CD4-positive, alpha-beta T cell (primary cell): Measurements from ENCODE around the gene GFER. TPM values are rescaled to one million over a fixed set of nuclear protein-coding genes. Genes with fewer than 3 reads are reported as not detected.

ENCODE experiments used
- ATAC-seq: fragments of 200-7000 bp; cut with Tn5 transposase; one replicate; pipeline ENCODE4 v1.10.0; 2022; ENCODE audit warnings: mild to moderate bottlenecking; ENCODE audit not compliant: poor library complexity
- CTCF ChIA-PET: fragments of 350-600 bp; sonication (Branson Sonifier 250); formaldehyde crosslinking; loops from one replicate; lab custom pipeline; 2021; ENCODE audit warnings: antibody characterized with exemption, inconsistent platforms; lab: Charles Lee
- POLR2A ChIA-PET: fragments of 350-600 bp; sonication (Branson Sonifier 250); formaldehyde crosslinking; loops from one replicate; lab custom pipeline; 2021; ENCODE audit warnings: antibody characterized with exemption, inconsistent platforms; lab: Charles Lee
- DNase-seq, 14 experiments: peaks; one replicate each; pipeline ENCODE4 v3.0.0-alpha.2; 2013 to 2020; ENCODE audit warnings: mixed read lengths in 2 of 14
- H3K27ac ChIP-seq, 2 donors: one replicate each; pipeline versions ENCODE4 v1.5.1 to v1.7.0; 2013; ENCODE audit warnings: low read length in 2 of 2, low read depth in 1 of 2, mild to moderate bottlenecking in 1 of 2
- H3K27me3 ChIP-seq, 2 experiments: 1 replicate in 1 of 2; 2 replicates in 1 of 2; pipeline versions ENCODE4 v1.6.1 to v1.7.0; 2013; ENCODE audit warnings: low read length in 2 of 2, control low read depth in 1 of 2, mild to moderate bottlenecking in 1 of 2, moderate library complexity in 1 of 2; ENCODE audit not compliant: insufficient read depth in 2 of 2, control insufficient read depth in 1 of 2
- H3K36me3 ChIP-seq: one replicate; pipeline ENCODE4 v1.6.1; 2013; ENCODE audit warnings: low read length, control low read depth; ENCODE audit not compliant: insufficient read depth
- H3K4me1 ChIP-seq: one replicate; pipeline ENCODE4 v1.6.1; 2013; ENCODE audit warnings: low read length, control low read depth; ENCODE audit not compliant: insufficient read depth
- H3K4me3 ChIP-seq: one replicate; pipeline ENCODE4 v1.5.1; 2013; ENCODE audit warnings: mild to moderate bottlenecking, low read length, moderate library complexity
- H3K9me3 ChIP-seq, 2 experiments: 1 replicate in 1 of 2; 2 replicates in 1 of 2; pipeline versions ENCODE4 v1.6.1 to v1.7.0; 2013; ENCODE audit warnings: low read length in 2 of 2, mild to moderate bottlenecking in 2 of 2, control low read depth in 1 of 2, moderate library complexity in 1 of 2; ENCODE audit not compliant: control insufficient read depth in 1 of 2, insufficient read depth in 1 of 2
- H3K27ac Mint-ChIP-seq: one replicate; pipeline ENCODE4 v1.8.0; 2020; ENCODE audit warnings: mixed read lengths
- H3K27me3 Mint-ChIP-seq: one replicate; pipeline ENCODE4 v1.8.0; 2021; ENCODE audit warnings: mixed read lengths
- H3K36me3 Mint-ChIP-seq: one replicate; pipeline ENCODE4 v1.8.0; 2021; ENCODE audit warnings: low read depth, mixed read lengths
- H3K4me1 Mint-ChIP-seq: one replicate; pipeline ENCODE4 v1.8.0; 2021; ENCODE audit warnings: low read depth, mixed read lengths
- H3K4me3 Mint-ChIP-seq: one replicate; pipeline ENCODE4 v1.8.0; 2020; ENCODE audit warnings: mild to moderate bottlenecking, mixed read lengths
- H3K9me3 Mint-ChIP-seq: one replicate; pipeline ENCODE4 v1.8.0; 2020; ENCODE audit warnings: mixed read lengths
- intact Hi-C, 2 experiments: fragments of 100-400 bp; cut with DNase I in 1 of 2; cut with micrococcal nuclease in 1 of 2; formaldehyde crosslinking; loops; one replicate each; pipeline versions ENCODE4 v1.15.1 to v1.9.0; 2023 to 2025; cut with DNase I, micrococcal nuclease
- total RNA-seq, 174 experiments: library from RNA in 2 of 174; stranded (reverse) in 2 of 174; gene quantifications; one replicate each; pipeline ENCODE4 v1.2.3 and lab custom pipeline; 2021 to 2026
- TF ChIP-seq, protein P1 (sequence below): fragments of 200-600 bp; IDR thresholded peaks from one replicate; pipeline ENCODE4 v1.8.0; 2022; ENCODE audit warnings: antibody characterized with exemption, mild to moderate bottlenecking

Gene GFER
- total RNA-seq, 2 experiments from 2014 or later, result 14.5 TPM

- peak overlapping the region; percentile 31 for H3K4me3 ChIP-seq
- Mint-ChIP-seq H3K27me3 (no peaks in the 10 kb centered on the region), H3K27ac (peak overlapping the region; percentile 58), H3K4me3 (peak overlapping the region; percentile 81), H3K4me1 (peaks cover 37% of the 10 kb centered on the region), H3K36me3 (peaks cover 35% of the 10 kb centered on the region), H3K9me3 (no peaks in the 10 kb centered on the region)
- ATAC-seq (no peak), DNase-seq (peak in 1 of 14 experiments; percentile 43)
- H3K9me3 ChIP-seq, result no peaks in the 10 kb centered on the region
- H3K27ac ChIP-seq, result no peak overlapping the region
- CTCF ChIA-PET, result interaction anchor here (1.2 kb wide), 1 partner anchor 181 kb away, joined by 3 read pairs; no protein-coding TSS in a partner anchor
- H3K27me3 ChIP-seq, result no peaks in the 10 kb centered on the region
- H3K4me1 ChIP-seq, result peaks cover 51% of the 10 kb centered on the region
- peaks cover 31% of the 10 kb centered on the region for H3K36me3 ChIP-seq
- intact Hi-C loops, result loop anchor here in 1 of 2 experiments (1.0 to 5.0 kb wide), 2 partner anchors 89 to 195 kb away; partner anchors contain the start of genes NTHL1 and TSC2
- POLR2A ChIA-PET, result interaction anchor here (1.4 kb wide), 1 partner anchor 16 kb away, joined by 4 read pairs; the partner anchor contains the start of gene MSRB1
- TF ChIP-seq, protein P1, sequence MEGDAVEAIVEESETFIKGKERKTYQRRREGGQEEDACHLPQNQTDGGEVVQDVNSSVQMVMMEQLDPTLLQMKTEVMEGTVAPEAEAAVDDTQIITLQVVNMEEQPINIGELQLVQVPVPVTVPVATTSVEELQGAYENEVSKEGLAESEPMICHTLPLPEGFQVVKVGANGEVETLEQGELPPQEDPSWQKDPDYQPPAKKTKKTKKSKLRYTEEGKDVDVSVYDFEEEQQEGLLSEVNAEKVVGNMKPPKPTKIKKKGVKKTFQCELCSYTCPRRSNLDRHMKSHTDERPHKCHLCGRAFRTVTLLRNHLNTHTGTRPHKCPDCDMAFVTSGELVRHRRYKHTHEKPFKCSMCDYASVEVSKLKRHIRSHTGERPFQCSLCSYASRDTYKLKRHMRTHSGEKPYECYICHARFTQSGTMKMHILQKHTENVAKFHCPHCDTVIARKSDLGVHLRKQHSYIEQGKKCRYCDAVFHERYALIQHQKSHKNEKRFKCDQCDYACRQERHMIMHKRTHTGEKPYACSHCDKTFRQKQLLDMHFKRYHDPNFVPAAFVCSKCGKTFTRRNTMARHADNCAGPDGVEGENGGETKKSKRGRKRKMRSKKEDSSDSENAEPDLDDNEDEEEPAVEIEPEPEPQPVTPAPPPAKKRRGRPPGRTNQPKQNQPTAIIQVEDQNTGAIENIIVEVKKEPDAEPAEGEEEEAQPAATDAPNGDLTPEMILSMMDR, result no peak
These were observed 25.2 kb upstream of the GFER start for GRCh38 chr16:1958715-1959268.

- Histone ChIP-seq H3K9me3 (no peaks in the 10 kb centered on the region), H3K27ac (peak within 1 kb of the TSS; percentile 66 to 72), H3K36me3 (peaks cover 34% of the 10 kb centered on the region), H3K27me3 (no peaks in the 10 kb centered on the region), H3K4me1 (peaks cover 55% of the 10 kb centered on the region), H3K4me3 (peak within 1 kb of the TSS; percentile 94)
- H3K4me3 Mint-ChIP-seq, result peak within 1 kb of the TSS; percentile 91
- no peaks in the 10 kb centered on the region for H3K9me3 Mint-ChIP-seq
- H3K27ac Mint-ChIP-seq, result peak within 1 kb of the TSS; percentile 98
- ATAC-seq (peak; percentile 86), DNase-seq (peak; percentile 81 to 96 (median 92))
- CTCF ChIA-PET, result interaction anchor here (1.2 to 2.0 kb wide), 2 partner anchors 44 to 181 kb away, joined by 3 to 10 read pairs; no protein-coding TSS in a partner anchor
- TF ChIP-seq, protein P1, result peak; percentile 83
- peaks cover 41% of the 10 kb centered on the region for H3K36me3 Mint-ChIP-seq
- H3K27me3 Mint-ChIP-seq, result no peaks in the 10 kb centered on the region
- H3K4me1 Mint-ChIP-seq, result peaks cover 42% of the 10 kb centered on the region
- intact Hi-C loops, result loop anchor here in 1 of 2 experiments (1.0 to 10.0 kb wide), 4 partner anchors 49 to 1265 kb away; partner anchors contain the start of genes NTHL1, TSC2, WDR24 and ZNF598
- POLR2A ChIA-PET, result interaction anchor here (0.7 to 5.0 kb wide), 2 partner anchors 12 to 196 kb away, joined by 4 to 31 read pairs; partner anchors contain the start of genes TBL3 and TRAF7
These were observed 24.5 kb upstream of the GFER start, which contains the start of gene NDUFB10 for GRCh38 chr16:1959269-1960039. TSS of gene NDUFB10 (plus strand) at chr16:1959538. CDS start at chr16:1959625, 87 bp downstream.
